SK-N-SH treated with all-trans-retinoic acid at 6 μM for 48 hours (cell line): Measurements from ENCODE around the gene GRK4.
A peak's percentile ranks its signal among the peaks of the same experiment; 100 is the strongest.

Source experiments
- ATAC-seq: fragments of 200-7000 bp; cut with Tn5 transposase; 3 replicates; pipeline ENCODE4 v1.9.1; 2020; ENCODE audit warnings: mild to moderate bottlenecking, moderate library complexity
- ARNTL ChIP-seq: fragments of 450-650 bp; formaldehyde crosslinking; IDR thresholded peaks from 2 replicates; pipeline ENCODE4 v1.5.0; 2020; ENCODE audit warnings: low read depth, mild to moderate bottlenecking, moderate library complexity, borderline replicate concordance
- BACH2 ChIP-seq: fragments of 250-450 bp; sonication (Bioruptor Pico); IDR thresholded peaks from 2 replicates; pipeline ENCODE4 v1.9.0; 2021; ENCODE audit warnings: mild to moderate bottlenecking, borderline replicate concordance
- CREB5 ChIP-seq: fragments of 250-450 bp; sonication (Bioruptor Pico); IDR thresholded peaks from 2 replicates; pipeline ENCODE4 v1.5.1; 2020; ENCODE audit warnings: low read depth, mild to moderate bottlenecking, moderate library complexity
- CSDC2 ChIP-seq: fragments of 250-450 bp; sonication (Bioruptor Pico); IDR thresholded peaks from 2 replicates; pipeline ENCODE4 v1.5.0; 2020; ENCODE audit warnings: mild to moderate bottlenecking, moderate library complexity
- CSRNP3 ChIP-seq: fragments of 250-450 bp; sonication (Bioruptor Pico); IDR thresholded peaks from 2 replicates; pipeline ENCODE4 v1.5.1; 2021; ENCODE audit warnings: mild to moderate bottlenecking, moderate library complexity
- ESRRG ChIP-seq: fragments of 250-450 bp; sonication (Bioruptor Pico); IDR thresholded peaks from 2 replicates; pipeline ENCODE4 v1.6.1; 2021; ENCODE audit warnings: mild to moderate bottlenecking
- GLIS3 ChIP-seq: fragments of 250-450 bp; sonication (Bioruptor Pico); IDR thresholded peaks from 2 replicates; pipeline ENCODE4 v1.5.0; 2020; ENCODE audit warnings: mild to moderate bottlenecking, moderate library complexity
- OSR1 ChIP-seq: fragments of 250-450 bp; sonication (Bioruptor Pico); IDR thresholded peaks from 2 replicates; pipeline ENCODE4 v1.8.0; 2022; ENCODE audit warnings: moderate library complexity, mild to moderate bottlenecking, inconsistent platforms
- PATZ1 ChIP-seq: fragments of 250-450 bp; sonication (Bioruptor Pico); IDR thresholded peaks from 2 replicates; pipeline ENCODE4 v1.8.0; 2020; ENCODE audit warnings: mild to moderate bottlenecking, moderate library complexity, borderline replicate concordance
- TCF4 ChIP-seq: fragments of 250-450 bp; sonication (Bioruptor Pico); IDR thresholded peaks from 2 replicates; pipeline ENCODE4 v1.8.0; 2021; ENCODE audit warnings: mild to moderate bottlenecking, moderate library complexity, borderline replicate concordance
- TOX ChIP-seq: fragments of 250-450 bp; sonication (Bioruptor Pico); IDR thresholded peaks from 2 replicates; pipeline ENCODE4 v1.8.0; 2021; ENCODE audit warnings: mild to moderate bottlenecking, moderate library complexity, borderline replicate concordance
- ZFP3 ChIP-seq: fragments of 250-450 bp; sonication (Bioruptor Pico); IDR thresholded peaks from 2 replicates; pipeline ENCODE4 v1.5.0; 2020; ENCODE audit warnings: mild to moderate bottlenecking, moderate library complexity
- ZFP30 ChIP-seq: fragments of 450-650 bp; formaldehyde crosslinking; IDR thresholded peaks from 2 replicates; pipeline ENCODE4 v1.5.0; 2022; ENCODE audit warnings: mild to moderate bottlenecking, moderate library complexity
- ZNF565 ChIP-seq: fragments of 450-650 bp; formaldehyde crosslinking; conservative IDR thresholded peaks from 2 replicates; pipeline ENCODE4 v1.5.0; 2020; ENCODE audit warnings: low read depth, mild to moderate bottlenecking, moderate library complexity
- ZNF70 ChIP-seq: fragments of 450-650 bp; formaldehyde crosslinking; IDR thresholded peaks from 2 replicates; pipeline ENCODE4 v1.5.0; 2020; ENCODE audit warnings: mild to moderate bottlenecking, moderate library complexity
- ZNF8 ChIP-seq: fragments of 450-650 bp; formaldehyde crosslinking; IDR thresholded peaks from 2 replicates; pipeline ENCODE4 v1.5.0; 2020; ENCODE audit warnings: mild to moderate bottlenecking, moderate library complexity
- TF ChIP-seq, protein P1 (sequence below): fragments of 250-450 bp; sonication (Bioruptor Pico); IDR thresholded peaks from 2 replicates; pipeline ENCODE4 v1.5.0; 2020; ENCODE audit warnings: mild to moderate bottlenecking, moderate library complexity
- TF ChIP-seq, protein P2 (sequence below): fragments of 250-450 bp; sonication (Bioruptor Pico); IDR thresholded peaks from 2 replicates; pipeline ENCODE4 v1.8.0; 2021; ENCODE audit warnings: low read depth, mild to moderate bottlenecking, moderate library complexity, borderline replicate concordance

The GRK4 gene

DNA sequence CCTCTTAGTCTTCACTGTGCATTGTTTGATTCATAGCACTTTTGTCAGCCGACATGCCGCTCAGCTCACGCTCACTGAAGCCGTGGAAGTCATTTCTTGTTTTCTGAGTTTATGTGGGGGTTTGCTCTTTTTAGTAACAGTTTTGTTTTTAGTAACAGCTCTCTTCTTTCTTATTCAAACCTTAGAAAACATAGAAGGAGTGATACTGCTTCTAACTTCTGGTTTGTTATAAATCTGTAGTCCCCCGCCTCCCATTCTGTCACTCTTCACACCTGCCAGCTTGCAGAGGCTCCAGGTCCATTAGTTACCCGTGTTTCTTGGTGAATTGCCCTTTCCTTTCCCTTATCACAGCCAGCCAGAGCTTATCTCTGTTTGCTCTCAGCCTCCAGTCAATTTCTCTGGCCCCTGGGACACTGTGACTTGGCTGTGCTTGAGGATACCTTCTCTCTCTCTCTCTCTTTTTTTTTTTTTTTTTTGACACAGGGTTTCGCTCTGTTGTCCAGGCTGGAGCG is 50.5 kb downstream of the GRK4 start:
- no peak for TF ChIP-seq ZNF70 (CRISPR knock-in tag)
- TF ChIP-seq ZNF565 = no peak
- no peak for TF ChIP-seq GLIS3 (CRISPR knock-in tag)
- TF ChIP-seq, protein P1, sequence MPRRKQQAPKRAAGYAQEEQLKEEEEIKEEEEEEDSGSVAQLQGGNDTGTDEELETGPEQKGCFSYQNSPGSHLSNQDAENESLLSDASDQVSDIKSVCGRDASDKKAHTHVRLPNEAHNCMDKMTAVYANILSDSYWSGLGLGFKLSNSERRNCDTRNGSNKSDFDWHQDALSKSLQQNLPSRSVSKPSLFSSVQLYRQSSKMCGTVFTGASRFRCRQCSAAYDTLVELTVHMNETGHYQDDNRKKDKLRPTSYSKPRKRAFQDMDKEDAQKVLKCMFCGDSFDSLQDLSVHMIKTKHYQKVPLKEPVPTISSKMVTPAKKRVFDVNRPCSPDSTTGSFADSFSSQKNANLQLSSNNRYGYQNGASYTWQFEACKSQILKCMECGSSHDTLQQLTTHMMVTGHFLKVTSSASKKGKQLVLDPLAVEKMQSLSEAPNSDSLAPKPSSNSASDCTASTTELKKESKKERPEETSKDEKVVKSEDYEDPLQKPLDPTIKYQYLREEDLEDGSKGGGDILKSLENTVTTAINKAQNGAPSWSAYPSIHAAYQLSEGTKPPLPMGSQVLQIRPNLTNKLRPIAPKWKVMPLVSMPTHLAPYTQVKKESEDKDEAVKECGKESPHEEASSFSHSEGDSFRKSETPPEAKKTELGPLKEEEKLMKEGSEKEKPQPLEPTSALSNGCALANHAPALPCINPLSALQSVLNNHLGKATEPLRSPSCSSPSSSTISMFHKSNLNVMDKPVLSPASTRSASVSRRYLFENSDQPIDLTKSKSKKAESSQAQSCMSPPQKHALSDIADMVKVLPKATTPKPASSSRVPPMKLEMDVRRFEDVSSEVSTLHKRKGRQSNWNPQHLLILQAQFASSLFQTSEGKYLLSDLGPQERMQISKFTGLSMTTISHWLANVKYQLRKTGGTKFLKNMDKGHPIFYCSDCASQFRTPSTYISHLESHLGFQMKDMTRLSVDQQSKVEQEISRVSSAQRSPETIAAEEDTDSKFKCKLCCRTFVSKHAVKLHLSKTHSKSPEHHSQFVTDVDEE (CRISPR knock-in tag) = no peak
- TF ChIP-seq, protein P2, sequence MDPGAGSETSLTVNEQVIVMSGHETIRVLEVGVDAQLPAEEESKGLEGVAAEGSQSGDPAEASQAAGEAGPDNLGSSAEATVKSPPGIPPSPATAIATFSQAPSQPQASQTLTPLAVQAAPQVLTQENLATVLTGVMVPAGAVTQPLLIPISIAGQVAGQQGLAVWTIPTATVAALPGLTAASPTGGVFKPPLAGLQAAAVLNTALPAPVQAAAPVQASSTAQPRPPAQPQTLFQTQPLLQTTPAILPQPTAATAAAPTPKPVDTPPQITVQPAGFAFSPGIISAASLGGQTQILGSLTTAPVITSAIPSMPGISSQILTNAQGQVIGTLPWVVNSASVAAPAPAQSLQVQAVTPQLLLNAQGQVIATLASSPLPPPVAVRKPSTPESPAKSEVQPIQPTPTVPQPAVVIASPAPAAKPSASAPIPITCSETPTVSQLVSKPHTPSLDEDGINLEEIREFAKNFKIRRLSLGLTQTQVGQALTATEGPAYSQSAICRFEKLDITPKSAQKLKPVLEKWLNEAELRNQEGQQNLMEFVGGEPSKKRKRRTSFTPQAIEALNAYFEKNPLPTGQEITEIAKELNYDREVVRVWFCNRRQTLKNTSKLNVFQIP (CRISPR knock-in tag) = no peak
- no peak for TF ChIP-seq CSRNP3 (CRISPR knock-in tag)
- TF ChIP-seq ARNTL = no peak
- TF ChIP-seq CSDC2 (CRISPR knock-in tag) = no peak
- no peak for TF ChIP-seq ZNF8
- no peak for TF ChIP-seq PATZ1 (CRISPR knock-in tag)
- TF ChIP-seq BACH2 (CRISPR knock-in tag) = no peak
- no peak for TF ChIP-seq TCF4 (CRISPR knock-in tag)
- TF ChIP-seq TOX = no peak
- TF ChIP-seq OSR1 (CRISPR knock-in tag) = no peak
- ATAC-seq = no peak

DNA sequence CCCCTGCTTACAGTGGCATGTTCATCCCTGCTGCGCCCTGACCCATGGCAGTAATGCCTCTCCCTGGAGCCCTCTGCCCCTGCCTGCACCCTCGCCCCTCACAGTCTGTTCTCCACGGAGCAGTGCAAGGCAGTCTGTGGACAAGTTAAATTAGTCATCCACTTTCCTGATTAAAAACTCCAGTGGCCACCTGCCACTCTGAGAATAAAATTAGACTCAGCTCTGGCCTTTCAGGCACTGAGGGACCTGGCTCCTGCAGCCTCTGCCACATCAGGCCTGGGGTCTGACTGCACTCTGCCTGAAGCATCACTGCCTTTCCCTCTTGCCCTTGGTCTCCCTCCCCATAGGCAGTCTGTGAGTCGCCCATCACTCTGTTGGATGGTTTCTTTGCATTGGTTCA is 53.6 kb downstream of the GRK4 start:
- TF ChIP-seq, protein P2 (CRISPR knock-in tag) = no peak
- no peak for TF ChIP-seq GLIS3 (CRISPR knock-in tag)
- TF ChIP-seq BACH2 (CRISPR knock-in tag) = no peak
- TF ChIP-seq CREB5 (CRISPR knock-in tag) = no peak
- no peak for TF ChIP-seq CSRNP3 (CRISPR knock-in tag)
- no peak for TF ChIP-seq OSR1 (CRISPR knock-in tag)
- TF ChIP-seq ZNF565 = no peak
- TF ChIP-seq, protein P1 (CRISPR knock-in tag) = no peak
- no peak for TF ChIP-seq ESRRG (CRISPR knock-in tag)
- no peak for TF ChIP-seq ZFP30 (CRISPR knock-in tag)
- no peak for TF ChIP-seq ZFP3
- peak; percentile 19; the same call in 2 of the 3 replicates for ATAC-seq
